Activated CD4-positive, alpha-beta T cell treated with anti-CD3 and anti-CD28 coated beads, Interleukin-2, amount 50 U/mL, for 1 hour (primary cell): ENCODE measurements around the gene RTN4RL2.
A peak's percentile ranks its signal among the peaks of the same experiment; 100 is the strongest.

ENCODE experiments used
- DNase-seq: peaks from one replicate; pipeline ENCODE4 v3.0.0-alpha.2; 2020

The RTN4RL2 gene

DNA sequence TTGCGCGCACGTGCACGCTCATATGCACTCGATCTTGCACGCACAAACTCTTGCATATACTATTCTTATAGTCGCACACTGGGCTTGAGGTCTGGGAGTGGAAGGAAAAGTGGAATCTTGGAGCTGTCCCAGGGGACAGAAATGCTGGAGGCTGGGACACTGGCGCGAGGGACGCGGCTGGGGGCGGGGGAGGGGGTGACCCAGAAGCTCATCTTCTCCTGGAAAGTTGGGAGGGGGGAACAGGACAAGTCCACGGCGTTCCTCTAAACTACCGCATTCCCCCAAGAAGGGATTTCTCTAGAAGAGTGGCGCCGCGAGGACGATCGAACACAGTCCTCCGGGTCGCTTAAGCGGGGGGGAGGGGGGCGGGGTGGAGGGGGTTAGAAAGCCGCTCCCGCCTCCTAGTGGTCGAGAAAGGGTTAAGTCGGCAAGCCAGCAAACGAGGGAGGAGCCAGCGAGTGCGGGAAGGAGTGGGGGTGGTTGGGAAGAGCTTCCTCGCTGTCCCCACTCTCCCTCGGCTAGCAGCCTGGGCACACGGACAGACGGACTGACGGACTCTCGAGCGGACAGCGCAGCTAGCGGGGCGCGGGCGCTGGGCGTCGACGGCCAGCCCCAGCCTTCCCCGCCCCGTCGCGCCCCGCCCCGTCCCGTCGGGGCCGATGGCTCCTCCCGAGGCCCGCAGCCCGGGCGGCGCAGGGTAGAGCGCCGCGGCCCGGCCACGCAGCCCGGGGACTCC, at the start of gene RTN4RL2:
Gene RTN4RL2 (plus strand): TSS at position 507 of the 736 bp plus-strand sequence. CDS start 338 bp downstream, outside the sequence.
- DNase-seq: peak; percentile 12

- no peak for DNase-seq
Observed at GRCh38 chr11:57413681-57414080, 46.6 kb upstream of the RTN4RL2 start.

DNA sequence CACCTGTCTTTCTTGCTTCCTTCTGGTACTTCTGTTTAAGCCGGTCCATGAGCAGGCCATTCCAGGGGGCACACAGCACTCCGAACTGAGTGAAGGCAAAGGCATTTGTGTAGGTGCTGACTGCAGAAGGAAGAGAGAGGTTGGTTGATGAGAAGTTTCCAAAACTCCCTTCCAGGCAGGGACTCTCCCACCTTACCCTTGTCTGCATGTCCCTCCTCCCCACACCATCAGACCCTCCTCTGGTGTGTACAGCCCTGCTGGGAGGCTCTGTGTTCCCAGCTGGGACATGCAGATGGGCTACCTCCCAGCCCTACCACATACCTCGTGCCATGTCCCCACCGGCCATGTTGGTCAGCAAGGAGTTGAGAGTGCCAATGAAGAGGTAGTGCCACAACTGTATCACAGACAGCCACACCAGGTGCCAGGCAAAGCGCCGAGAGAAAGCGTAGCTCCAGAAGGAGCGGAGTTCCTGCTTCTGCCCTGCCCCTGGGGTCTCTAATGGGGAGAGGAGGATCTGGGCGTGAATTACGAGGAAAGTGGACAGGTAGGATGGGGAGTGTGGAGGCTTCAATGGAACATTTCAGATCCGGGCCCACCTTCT, 45.6 kb upstream of the RTN4RL2 start:
- no peak for DNase-seq

GRCh38 chr11:57416436-57416835, 43.9 kb upstream of the RTN4RL2 start:
- DNase-seq: no peak

DNA sequence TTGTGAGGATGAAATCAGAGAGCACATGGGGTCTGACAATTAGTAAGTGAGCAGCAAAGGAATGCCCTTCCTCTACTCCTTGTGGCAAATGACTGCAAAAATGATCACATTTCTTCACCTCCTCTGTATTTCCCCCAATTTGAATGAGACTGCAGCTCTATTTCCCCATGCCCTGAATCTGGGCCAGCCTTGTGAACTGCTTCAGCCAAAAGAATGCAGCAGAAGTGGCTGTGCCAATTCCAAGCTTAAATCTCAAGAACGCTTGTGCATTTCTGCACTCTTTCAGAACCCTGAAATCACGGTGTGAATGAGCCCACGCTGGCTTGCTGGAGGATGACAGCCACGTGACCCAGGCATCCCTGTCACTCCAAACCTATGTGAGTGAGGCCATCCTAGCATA, 43.3 kb upstream of the RTN4RL2 start:
- DNase-seq: no peak

- no peak for DNase-seq
Observed at GRCh38 chr11:57418131-57418530, 42.2 kb upstream of the RTN4RL2 start.

DNA sequence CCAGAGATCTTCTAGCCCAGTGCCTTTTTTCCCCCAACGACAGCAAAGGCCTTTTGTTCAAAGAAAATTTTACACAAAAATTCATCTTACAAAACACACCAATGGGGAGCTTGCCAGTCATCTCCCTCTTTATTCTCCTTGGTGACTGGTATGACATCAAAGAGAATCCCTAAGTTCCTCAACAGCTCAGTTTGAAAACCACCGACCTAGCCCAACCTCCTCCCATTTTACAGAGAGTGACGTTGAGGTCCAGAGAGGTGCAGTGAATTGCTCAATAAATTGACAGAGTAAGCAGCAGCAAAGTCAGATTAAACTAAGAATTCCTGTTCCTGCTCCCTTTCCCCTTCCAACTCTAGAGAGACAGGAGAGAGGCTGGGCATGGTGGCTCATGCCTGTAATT, 41.2 kb upstream of the RTN4RL2 start:
- DNase-seq: no peak

DNA sequence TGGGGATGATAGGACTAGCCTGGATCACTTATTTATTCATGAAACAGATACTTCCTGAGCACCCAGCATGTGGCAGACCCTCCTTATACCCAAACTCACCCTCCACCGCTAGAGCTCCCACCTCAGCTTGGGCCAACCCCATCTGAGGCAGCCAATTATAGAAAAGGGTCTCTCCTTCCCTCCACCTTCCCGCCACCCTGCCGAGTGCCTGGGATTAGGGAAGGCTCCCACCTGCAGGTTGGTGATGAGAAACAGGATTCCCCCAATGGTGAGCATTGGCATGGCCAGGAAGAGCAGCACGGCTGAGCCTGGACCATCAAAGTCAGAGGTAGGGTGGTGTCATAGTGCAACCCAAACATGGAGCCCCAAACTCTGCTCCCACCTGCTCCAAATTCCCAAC, 39.3 kb upstream of the RTN4RL2 start:
- DNase-seq: no peak

DNA sequence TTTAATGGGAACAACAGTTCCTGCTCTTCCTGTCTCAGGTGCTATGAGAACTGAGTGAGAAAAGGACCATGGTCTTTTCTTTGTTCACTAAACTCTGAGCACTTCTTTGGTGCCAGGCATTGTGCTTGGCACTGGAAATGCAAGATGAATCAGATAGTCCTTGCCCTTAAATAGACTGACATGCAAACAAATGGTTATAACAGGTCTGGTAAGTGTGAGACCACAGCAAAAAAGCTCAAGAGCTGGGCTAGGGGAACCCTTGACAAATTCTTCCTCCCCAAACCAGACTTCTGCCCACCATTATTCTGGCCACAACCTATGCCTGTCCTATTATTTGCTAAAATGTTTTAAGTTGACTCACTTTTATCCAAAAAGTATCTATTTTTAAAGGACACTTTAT, 38.5 kb upstream of the RTN4RL2 start:
- DNase-seq: no peak

DNA sequence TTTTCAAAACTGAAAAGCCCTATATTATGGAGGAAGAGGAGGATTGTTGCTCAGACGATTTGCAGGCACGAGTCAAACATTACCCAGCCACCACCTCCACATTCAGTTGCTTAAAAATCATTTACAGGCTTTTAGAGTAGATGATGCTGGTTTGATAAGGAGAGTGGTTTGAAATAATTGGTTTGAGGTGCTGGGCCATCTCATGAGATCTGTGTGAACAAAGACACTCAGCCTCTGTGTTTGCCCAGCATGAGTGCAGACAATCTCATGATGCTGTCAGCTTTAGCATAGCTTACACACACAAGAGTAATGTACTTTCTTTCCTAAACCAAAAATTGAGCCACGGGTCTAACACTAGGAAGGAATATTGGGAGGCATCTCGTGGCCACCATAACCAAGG, 37.7 kb upstream of the RTN4RL2 start:
- no peak for DNase-seq

DNA sequence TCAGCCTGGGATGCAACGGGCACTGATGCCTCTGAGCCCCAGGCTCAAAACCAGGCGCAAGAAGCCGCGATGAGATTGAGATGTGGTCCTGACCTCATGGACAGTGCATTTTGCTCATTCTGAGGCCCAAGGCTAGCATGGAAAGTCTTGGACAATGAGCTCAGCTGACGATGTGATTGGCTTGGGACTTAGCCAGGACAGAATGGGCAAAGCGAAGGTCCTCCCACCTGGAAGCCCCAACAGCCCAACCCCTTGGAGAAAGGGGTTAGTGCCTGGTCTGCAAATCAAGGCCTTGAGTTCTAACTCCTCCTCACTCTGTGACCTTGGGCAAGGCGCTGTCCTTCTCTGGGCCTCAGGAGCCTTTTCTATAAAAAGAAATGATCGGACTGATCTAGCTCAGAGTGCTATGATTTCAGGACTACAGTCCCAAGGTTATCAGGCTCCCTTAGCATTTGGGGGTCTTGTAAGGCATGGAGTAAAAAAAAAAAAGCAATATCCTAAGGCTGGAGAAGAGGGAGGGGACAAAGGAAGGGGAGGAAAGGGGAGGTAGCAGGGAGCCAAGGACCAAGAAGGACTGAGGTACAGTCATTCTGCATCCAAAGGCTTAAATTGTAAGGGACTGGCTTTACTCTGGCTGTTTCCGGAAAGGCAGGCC, 36.1 kb upstream of the RTN4RL2 start:
- DNase-seq: no peak

DNA sequence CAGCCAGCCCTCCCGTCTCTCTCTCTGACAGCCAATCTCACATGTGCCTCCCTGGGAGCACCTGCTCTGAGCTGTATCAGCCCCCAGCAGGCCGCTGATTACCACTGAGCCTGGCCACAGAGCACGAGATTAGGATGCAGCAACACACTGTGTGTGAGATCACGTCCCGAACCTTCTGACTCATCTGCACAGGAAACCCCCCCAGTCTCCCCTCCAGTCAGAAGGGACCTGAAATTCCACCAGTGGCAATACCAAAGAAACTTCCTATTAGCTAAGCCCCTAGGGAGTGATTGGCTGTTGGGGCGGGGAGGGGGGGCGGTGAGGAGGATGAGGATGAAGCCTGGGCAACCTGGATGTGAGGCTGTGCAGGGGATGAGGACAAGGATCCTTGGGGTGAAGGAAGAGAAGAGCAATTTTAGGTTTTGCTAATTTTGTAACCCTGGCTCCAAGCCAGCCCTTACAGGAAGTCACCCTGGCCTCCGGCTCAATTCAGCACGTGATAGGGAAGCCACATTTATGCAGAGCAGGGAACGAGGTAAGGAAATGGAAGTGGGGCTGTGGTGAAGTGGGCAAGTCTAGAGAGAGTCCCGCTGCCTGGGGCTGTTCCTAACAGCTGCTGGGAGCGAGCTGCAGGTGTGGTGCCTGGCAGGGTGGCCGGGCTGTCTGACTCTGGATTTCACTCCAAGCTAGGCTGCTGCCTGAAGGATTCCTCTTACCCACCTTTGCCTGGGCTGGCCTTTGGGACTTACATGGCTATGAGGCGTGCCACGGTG, 35.4 kb upstream of the RTN4RL2 start:
- peak; percentile 66 for DNase-seq

- no peak for DNase-seq
Observed at GRCh38 chr11:57425565-57426438, 34.5 kb upstream of the RTN4RL2 start.

DNA sequence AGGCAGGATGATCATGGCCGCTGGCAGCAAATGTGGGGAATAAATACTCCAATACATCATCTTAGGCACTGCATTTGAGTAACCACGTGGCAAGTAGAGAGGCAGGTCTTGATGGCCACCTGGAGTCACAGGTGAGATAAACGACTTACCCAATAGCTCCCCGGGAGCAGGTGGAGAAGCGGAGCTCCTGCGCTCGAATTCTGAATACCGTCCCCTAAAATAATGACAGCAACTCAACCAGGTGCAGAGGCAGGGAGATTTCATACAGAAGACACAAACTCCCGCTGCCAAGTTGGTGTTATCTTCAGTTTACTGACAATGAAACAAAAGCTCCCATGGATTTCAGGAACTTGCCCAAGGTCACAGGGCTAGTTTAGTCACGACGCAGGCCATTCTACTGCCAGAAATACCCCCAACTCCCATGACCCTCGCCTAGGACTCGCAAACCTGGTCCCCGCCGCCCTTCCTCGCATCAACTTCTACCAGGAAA, 33.8 kb upstream of the RTN4RL2 start:
- no peak for DNase-seq

DNA sequence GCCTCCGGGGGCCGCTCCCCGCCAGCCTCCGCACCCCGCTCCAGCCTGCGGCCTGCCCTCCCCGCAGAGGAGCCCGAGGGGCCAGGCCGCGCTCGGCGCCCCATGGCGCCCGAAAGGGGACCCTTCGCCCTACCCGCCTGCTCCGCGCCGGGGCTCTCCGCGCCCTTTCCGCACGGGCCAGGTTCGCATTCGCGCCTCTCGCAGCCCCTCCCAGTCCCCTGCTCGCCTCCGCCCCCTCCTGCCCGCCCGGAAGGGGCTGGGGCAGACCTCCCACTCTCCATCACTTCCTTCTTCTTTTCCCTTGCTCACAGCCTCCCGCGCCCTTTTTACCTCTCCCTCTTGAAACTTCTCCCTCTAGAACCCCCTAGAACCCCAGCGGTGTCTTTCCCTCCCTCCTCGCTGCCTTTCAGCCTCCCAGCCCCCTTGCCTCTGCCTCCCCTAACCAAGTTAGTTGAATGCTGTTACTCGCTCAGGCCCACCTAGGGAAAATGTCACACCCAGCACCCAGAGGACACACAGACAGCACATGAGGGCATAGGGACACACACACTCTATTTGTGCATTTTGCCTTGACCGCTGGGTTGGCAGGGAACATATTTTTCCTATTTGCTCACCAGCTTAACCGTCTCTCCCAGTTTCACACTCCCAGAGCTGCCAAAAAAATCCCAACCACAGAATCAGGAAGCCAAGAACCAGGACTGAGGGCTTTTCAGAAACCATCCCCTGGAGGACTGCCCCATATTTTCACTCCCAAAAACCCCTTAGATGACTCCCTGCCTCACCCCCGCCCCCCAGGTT, 33.2 kb upstream of the RTN4RL2 start, which contains the start of gene SLC43A3:
Gene SLC43A3 (minus strand): TSS at position 193 of the 798 bp plus-strand sequence. CDS start 949 bp downstream, outside the sequence.
- DNase-seq: peak; percentile 41

- no peak for DNase-seq
Observed at GRCh38 chr11:57427727-57428082, 32.6 kb upstream of the RTN4RL2 start.

GRCh38 chr11:57428643-57429042, 31.7 kb upstream of the RTN4RL2 start:
- no peak for DNase-seq

- no peak for DNase-seq
Observed at GRCh38 chr11:57429946-57430345, 30.4 kb upstream of the RTN4RL2 start.

DNA sequence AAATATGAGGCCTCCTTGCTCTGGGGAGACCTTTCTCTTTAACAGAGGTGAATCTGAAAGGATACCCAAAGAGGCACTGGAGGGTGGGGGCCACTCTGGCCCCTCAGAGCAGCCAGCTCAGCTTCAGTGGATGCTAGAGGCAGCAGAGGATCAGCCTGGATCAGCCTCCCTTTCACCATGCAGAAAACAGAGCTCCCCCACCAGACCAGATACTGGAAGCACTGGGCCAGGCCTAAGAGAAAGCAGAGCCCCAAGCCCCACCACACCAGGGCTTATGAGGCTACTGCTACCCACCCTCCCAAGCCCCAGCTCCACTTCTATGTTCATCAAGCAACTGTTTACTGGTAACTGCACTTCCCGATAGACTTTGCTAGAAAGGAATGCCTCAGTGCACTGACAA, 29.4 kb upstream of the RTN4RL2 start:
- DNase-seq: no peak

- DNase-seq: no peak
Observed at GRCh38 chr11:57432149-57432561, 28.2 kb upstream of the RTN4RL2 start.

DNA sequence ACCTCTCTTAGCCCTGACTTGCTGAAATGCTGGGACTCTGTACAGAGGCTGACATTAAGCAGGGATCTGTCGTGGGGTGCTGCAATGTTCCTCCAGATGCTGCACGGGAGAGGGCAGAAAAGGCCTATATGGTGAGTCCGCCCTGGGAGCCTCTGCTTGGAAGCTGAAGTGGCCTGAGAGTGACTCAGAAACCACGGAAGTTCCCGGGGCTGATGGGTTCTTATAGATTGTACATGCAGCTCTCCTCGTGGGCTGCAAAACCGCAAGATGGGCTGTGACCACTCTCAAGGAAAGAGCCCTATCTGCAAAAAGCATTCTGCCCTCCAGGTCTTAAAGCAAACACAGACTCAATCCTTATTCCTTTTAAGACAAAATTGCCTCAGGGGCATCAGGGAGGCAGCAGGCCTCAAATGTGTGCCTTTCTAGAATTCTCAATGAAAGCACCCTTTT, 27.6 kb upstream of the RTN4RL2 start:
- DNase-seq: no peak
